SK-N-SH treated with all-trans-retinoic acid at 6 μM for 48 hours (cell line): ENCODE data around the gene ZNF584.

Experiments used
- ATAC-seq: fragments of 200-7000 bp; cut with Tn5 transposase; 3 replicates; pipeline ENCODE4 v1.9.1; 2020; ENCODE audit warnings: mild to moderate bottlenecking, moderate library complexity
- BACH2 ChIP-seq: fragments of 250-450 bp; sonication (Bioruptor Pico); IDR thresholded peaks from 2 replicates; pipeline ENCODE4 v1.9.0; 2021; ENCODE audit warnings: mild to moderate bottlenecking, borderline replicate concordance
- CREB5 ChIP-seq: fragments of 250-450 bp; sonication (Bioruptor Pico); IDR thresholded peaks from 2 replicates; pipeline ENCODE4 v1.5.1; 2020; ENCODE audit warnings: low read depth, mild to moderate bottlenecking, moderate library complexity
- CSRNP3 ChIP-seq: fragments of 250-450 bp; sonication (Bioruptor Pico); IDR thresholded peaks from 2 replicates; pipeline ENCODE4 v1.5.1; 2021; ENCODE audit warnings: mild to moderate bottlenecking, moderate library complexity
- GLIS3 ChIP-seq: fragments of 250-450 bp; sonication (Bioruptor Pico); IDR thresholded peaks from 2 replicates; pipeline ENCODE4 v1.5.0; 2020; ENCODE audit warnings: mild to moderate bottlenecking, moderate library complexity
- OSR1 ChIP-seq: fragments of 250-450 bp; sonication (Bioruptor Pico); IDR thresholded peaks from 2 replicates; pipeline ENCODE4 v1.8.0; 2022; ENCODE audit warnings: moderate library complexity, mild to moderate bottlenecking, inconsistent platforms
- PATZ1 ChIP-seq: fragments of 250-450 bp; sonication (Bioruptor Pico); IDR thresholded peaks from 2 replicates; pipeline ENCODE4 v1.8.0; 2020; ENCODE audit warnings: mild to moderate bottlenecking, moderate library complexity, borderline replicate concordance
- POU6F1 ChIP-seq: fragments of 250-450 bp; sonication (Bioruptor Pico); IDR thresholded peaks from 2 replicates; pipeline ENCODE4 v1.8.0; 2021; ENCODE audit warnings: low read depth, mild to moderate bottlenecking, moderate library complexity, borderline replicate concordance
- RARB ChIP-seq: fragments of 250-450 bp; sonication (Bioruptor Pico); IDR thresholded peaks from 2 replicates; pipeline ENCODE4 v1.8.0; 2021; ENCODE audit warnings: mild to moderate bottlenecking, moderate library complexity
- SNAI2 ChIP-seq: fragments of 250-450 bp; sonication (Bioruptor Pico); IDR thresholded peaks from 2 replicates; pipeline ENCODE4 v1.5.0; 2020; ENCODE audit warnings: mild to moderate bottlenecking, moderate library complexity
- TCF4 ChIP-seq: fragments of 250-450 bp; sonication (Bioruptor Pico); IDR thresholded peaks from 2 replicates; pipeline ENCODE4 v1.8.0; 2021; ENCODE audit warnings: mild to moderate bottlenecking, moderate library complexity, borderline replicate concordance
- TOX ChIP-seq: fragments of 250-450 bp; sonication (Bioruptor Pico); IDR thresholded peaks from 2 replicates; pipeline ENCODE4 v1.8.0; 2021; ENCODE audit warnings: mild to moderate bottlenecking, moderate library complexity, borderline replicate concordance
- TSHZ2 ChIP-seq: fragments of 250-450 bp; sonication (Bioruptor Pico); IDR thresholded peaks from 2 replicates; pipeline ENCODE4 v1.5.0; 2020; ENCODE audit warnings: mild to moderate bottlenecking, moderate library complexity
- ZFP30 ChIP-seq: fragments of 450-650 bp; formaldehyde crosslinking; IDR thresholded peaks from 2 replicates; pipeline ENCODE4 v1.5.0; 2022; ENCODE audit warnings: mild to moderate bottlenecking, moderate library complexity
- ZNF70 ChIP-seq: fragments of 450-650 bp; formaldehyde crosslinking; IDR thresholded peaks from 2 replicates; pipeline ENCODE4 v1.5.0; 2020; ENCODE audit warnings: mild to moderate bottlenecking, moderate library complexity

The ZNF584 gene

GRCh38 chr19:58408152-58409009 lies at the start of gene ZNF584:
ZNF584 (plus strand) TSS chr19:58408649; CDS start chr19:58409148, 499 bp downstream.
- peak; percentile 97 for ATAC-seq
- TF ChIP-seq RARB (CRISPR knock-in tag) (no peak), OSR1 (no peak), BACH2 (CRISPR knock-in tag) (no peak), TSHZ2 (no peak), PATZ1 (CRISPR knock-in tag) (no peak), CREB5 (CRISPR knock-in tag) (no peak), TCF4 (CRISPR knock-in tag) (no peak), CSRNP3 (no peak), ZFP30 (CRISPR knock-in tag) (no peak), SNAI2 (CRISPR knock-in tag) (no peak), GLIS3 (CRISPR knock-in tag) (no peak)

GRCh38 chr19:58361900-58362271 lies 46.6 kb upstream of the ZNF584 start:
- TF ChIP-seq POU6F1 (CRISPR knock-in tag) (no peak), CREB5 (CRISPR knock-in tag) (0 out of 2 replicates have a peak, but pooled peaks have one; percentile 47), TOX (no peak)
- TF ChIP-seq, all 23 proteins: peak for 1
- ATAC-seq = peak; percentile 45

- peak; percentile 94 for ATAC-seq
- 0 out of 2 replicates have a peak, but pooled peaks have one; percentile 29 for TF ChIP-seq POU6F1 (CRISPR knock-in tag)
- TF ChIP-seq ZNF70 (CRISPR knock-in tag) = no peak
Measured at GRCh38 chr19:58362272-58362994, 46.0 kb upstream of the ZNF584 start, which contains the start of gene ZNF497. ZNF497 (minus strand) TSS chr19:58362751; CDS start chr19:58357635, 5,116 bp downstream.
